H1 (cell line): ENCODE measurements around the gene CTNNA3. TPM values are rescaled to one million over a fixed set of nuclear protein-coding genes. Genes with fewer than 3 reads are reported as not detected.

ENCODE experiments used
- HDAC6 ChIP-seq: IDR thresholded peaks from one replicate; pipeline ENCODE4 v1.7.1; 2012; ENCODE audit warnings: low read depth, mild to moderate bottlenecking, inconsistent platforms, low read length, moderate library complexity
- KDM5A ChIP-seq: fragments of 200-600 bp; IDR thresholded peaks from 2 replicates; pipeline ENCODE4 v1.7.1; 2012; ENCODE audit warnings: mild to moderate bottlenecking, low read length, inconsistent platforms, mixed read lengths
- PHF8 ChIP-seq: fragments of 200-600 bp; sonication (generic); conservative IDR thresholded peaks from 2 replicates; pipeline ENCODE4 v1.7.1; 2012; ENCODE audit warnings: low read depth, mild to moderate bottlenecking, inconsistent platforms, low read length, moderate library complexity
- POLR2AphosphoS5 ChIP-seq: IDR thresholded peaks from 2 replicates; pipeline ENCODE4 v1.6.1; 2011; ENCODE audit warnings: low read depth, low read length
- TAF1 ChIP-seq: IDR thresholded peaks from 2 replicates; pipeline ENCODE4 v1.6.1; 2011; ENCODE audit warnings: mild to moderate bottlenecking, low read depth, low read length
- polyA plus RNA-seq, 7 experiments: library from polyadenylated mRNA; depleted of rRNA in 3 of 7; stranded (reverse) in 5 of 7; unstranded in 2 of 7; fragments of >200 nt in 5 of 7; fragments of 200-250 nt in 2 of 7; gene quantifications; 1 replicate in 5 of 7; 2 replicates in 1 of 7; 4 replicates in 1 of 7; pipeline versions ENCODE4 v1.2.1 to v1.2.3, GENCODE V29; 2011 to 2013; ENCODE audit warnings: missing spikeins in 2 of 7, mixed read lengths in 2 of 7
- total RNA-seq: library from RNA; stranded (reverse); fragmentation: NEBNext Ultra II Directional; extraction: Animal tissue kit (Norgen Biotek cat#: 25700); gene quantifications from 2 replicates; pipeline ENCODE4 v1.2.1, GENCODE V29; 2021
- TF ChIP-seq, protein P1 (sequence below): IDR thresholded peaks from 2 replicates; pipeline ENCODE4 v1.6.1; 2012; ENCODE audit warnings: inconsistent platforms

CTNNA3 gene
- total and polyA plus RNA-seq, 2 of the 8 experiments (the other 6 are each of a cell fraction or from before 2014, with no cell fraction given) = 1.3 to 1.5 TPM

- TF ChIP-seq POLR2AphosphoS5 (no peak), PHF8 (no peak), HDAC6 (no peak), TAF1 (no peak), KDM5A (no peak)
- TF ChIP-seq, protein P1, sequence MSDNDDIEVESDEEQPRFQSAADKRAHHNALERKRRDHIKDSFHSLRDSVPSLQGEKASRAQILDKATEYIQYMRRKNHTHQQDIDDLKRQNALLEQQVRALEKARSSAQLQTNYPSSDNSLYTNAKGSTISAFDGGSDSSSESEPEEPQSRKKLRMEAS = no peak
These were observed 1533.3 kb downstream of the CTNNA3 start (continued) for GRCh38 chr10:66162560-66163143.
